MCF 10A (cell line): ENCODE data around the gene NIT1. TPM values are rescaled to one million over a fixed set of nuclear protein-coding genes. Genes with fewer than 3 reads are reported as not detected.
A peak's percentile ranks its signal among the peaks of the same experiment; 100 is the strongest.

Experiments used
- BruUV-seq: library from RNA; stranded (reverse); fragments of 400-500 nt; replicated peaks from 2 replicates; lab custom pipeline; 2021; lab: Mats Ljungman, UMichigan
- CTCF ChIA-PET: fragments of 300-600 bp; sonication (Branson Sonifier 250); formaldehyde crosslinking; extraction: SDS; loops from one replicate; lab custom pipeline; 2021; ENCODE audit warnings: antibody characterized with exemption, inconsistent platforms; lab: Yijun Ruan, JAX
- POLR2A ChIA-PET: fragments of 300-600, 350-650 bp; sonication (Branson Sonifier 250); formaldehyde crosslinking; extraction: SDS; loops from one replicate; lab custom pipeline; 2020; ENCODE audit warnings: antibody characterized with exemption, inconsistent platforms; lab: Yijun Ruan, JAX
- DNase-seq: peaks from one replicate; pipeline ENCODE4 v3.0.0-alpha.2; 2018; ENCODE audit not compliant: unreplicated experiment
- H3K27ac Mint-ChIP-seq: one replicate; pipeline ENCODE4 v1.8.0; 2022; ENCODE audit warnings: mild to moderate bottlenecking, low read depth, mixed read lengths; ENCODE audit not compliant: unreplicated experiment
- H3K27me3 Mint-ChIP-seq: one replicate; pipeline ENCODE4 v1.8.0; 2022; ENCODE audit warnings: mixed read lengths; ENCODE audit not compliant: insufficient read depth, unreplicated experiment
- H3K36me3 Mint-ChIP-seq: one replicate; pipeline ENCODE4 v1.8.0; 2022; ENCODE audit warnings: mild to moderate bottlenecking, moderate library complexity, mixed read lengths; ENCODE audit not compliant: insufficient read depth, unreplicated experiment
- H3K4me1 Mint-ChIP-seq: one replicate; pipeline ENCODE4 v1.8.0; 2022; ENCODE audit warnings: mixed read lengths; ENCODE audit not compliant: insufficient read depth, unreplicated experiment
- H3K4me3 Mint-ChIP-seq: one replicate; pipeline ENCODE4 v1.8.0; 2022; ENCODE audit warnings: mild to moderate bottlenecking, moderate library complexity, mixed read lengths; ENCODE audit not compliant: unreplicated experiment
- H3K9me3 Mint-ChIP-seq: one replicate; pipeline ENCODE4 v1.8.0; 2022; ENCODE audit warnings: mixed read lengths; ENCODE audit not compliant: unreplicated experiment
- intact Hi-C: fragments of 100-400 bp; cut with micrococcal nuclease; formaldehyde crosslinking; loops from 2 replicates; pipeline ENCODE4 v1.14.1; 2022
- total RNA-seq: library from RNA; stranded (reverse); gene quantifications from 2 replicates; pipeline ENCODE4 v1.2.3, GENCODE V29; 2022
- TF ChIP-seq, protein P1 (sequence below): fragments of 200-600 bp; IDR thresholded peaks from one replicate; pipeline ENCODE4 v1.8.0; 2022; ENCODE audit warnings: antibody characterized with exemption, mild to moderate bottlenecking; ENCODE audit not compliant: unreplicated experiment

The NIT1 gene
- total RNA-seq, 1 experiment from 2014 or later, result 73.4 TPM

DNA sequence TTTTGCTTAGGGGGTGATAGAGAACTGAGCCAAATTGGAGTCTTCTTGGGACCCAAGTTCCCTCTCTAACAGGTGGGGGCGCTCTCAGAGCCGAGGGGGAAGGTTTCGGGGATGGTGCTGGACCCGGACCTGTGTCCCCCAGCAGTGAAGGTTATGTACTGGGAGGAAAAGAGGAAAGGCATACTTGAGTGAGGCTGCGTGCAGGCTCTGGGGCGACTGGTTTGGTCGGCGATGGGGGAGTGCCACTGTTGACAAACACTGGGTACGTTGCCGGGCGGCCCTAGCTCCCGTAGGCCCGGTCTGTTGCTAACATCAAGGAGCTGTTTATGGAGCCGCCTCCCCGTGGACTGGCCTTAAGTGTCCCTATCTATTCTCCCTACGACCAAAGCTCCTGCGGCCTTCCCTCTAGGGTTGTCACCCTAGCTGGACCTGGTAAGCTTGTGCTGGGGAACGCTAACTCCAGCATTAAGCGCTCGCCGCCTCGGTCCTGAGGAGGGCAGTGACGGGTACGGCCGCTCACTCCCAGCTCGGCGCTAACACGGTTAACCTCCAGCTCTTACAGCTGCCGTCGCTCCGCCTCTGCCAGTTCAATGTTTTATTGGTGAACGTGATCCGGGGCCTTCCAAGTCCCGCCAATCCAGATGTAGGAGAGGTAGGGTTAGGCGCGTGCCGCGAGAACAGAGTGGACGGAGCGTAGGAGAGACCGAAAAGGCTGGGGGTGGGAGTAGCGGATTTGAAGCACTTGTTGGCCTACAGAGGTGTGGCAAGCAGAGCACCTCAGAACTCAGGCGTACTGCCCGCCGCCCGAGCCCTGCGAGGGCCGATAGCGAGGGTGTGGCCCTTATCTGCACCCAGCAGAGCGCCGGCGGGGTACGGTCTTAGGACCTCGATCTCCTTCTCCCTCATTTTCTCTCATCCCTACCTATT lies 48.1 kb downstream of the NIT1 start, which contains the start of gene PPOX:
Gene PPOX (plus strand): TSS at position 685 of the 927 bp plus-strand sequence. CDS start 422 bp downstream, outside the sequence.
- intact Hi-C loops, result loop anchor here (1.0 to 2.0 kb wide), 3 partner anchors 11 to 47 kb away; partner anchors contain the start of genes B4GALT3, NDUFS2, NIT1 and PFDN2
- Mint-ChIP-seq H3K9me3 (no peaks in the 10 kb centered on the region), H3K36me3 (peaks cover 65% of the 10 kb centered on the region), H3K27ac (peak within 1 kb of the TSS; percentile 100), H3K27me3 (no peaks in the 10 kb centered on the region), H3K4me1 (peaks cover 47% of the 10 kb centered on the region), H3K4me3 (peak within 1 kb of the TSS; percentile 98)
- TF ChIP-seq, protein P1, sequence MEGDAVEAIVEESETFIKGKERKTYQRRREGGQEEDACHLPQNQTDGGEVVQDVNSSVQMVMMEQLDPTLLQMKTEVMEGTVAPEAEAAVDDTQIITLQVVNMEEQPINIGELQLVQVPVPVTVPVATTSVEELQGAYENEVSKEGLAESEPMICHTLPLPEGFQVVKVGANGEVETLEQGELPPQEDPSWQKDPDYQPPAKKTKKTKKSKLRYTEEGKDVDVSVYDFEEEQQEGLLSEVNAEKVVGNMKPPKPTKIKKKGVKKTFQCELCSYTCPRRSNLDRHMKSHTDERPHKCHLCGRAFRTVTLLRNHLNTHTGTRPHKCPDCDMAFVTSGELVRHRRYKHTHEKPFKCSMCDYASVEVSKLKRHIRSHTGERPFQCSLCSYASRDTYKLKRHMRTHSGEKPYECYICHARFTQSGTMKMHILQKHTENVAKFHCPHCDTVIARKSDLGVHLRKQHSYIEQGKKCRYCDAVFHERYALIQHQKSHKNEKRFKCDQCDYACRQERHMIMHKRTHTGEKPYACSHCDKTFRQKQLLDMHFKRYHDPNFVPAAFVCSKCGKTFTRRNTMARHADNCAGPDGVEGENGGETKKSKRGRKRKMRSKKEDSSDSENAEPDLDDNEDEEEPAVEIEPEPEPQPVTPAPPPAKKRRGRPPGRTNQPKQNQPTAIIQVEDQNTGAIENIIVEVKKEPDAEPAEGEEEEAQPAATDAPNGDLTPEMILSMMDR, result peak; percentile 36
- CTCF ChIA-PET, result interaction anchor here (0.6 to 4.9 kb wide), 40 partner anchors 9 to 1373 kb away, joined by 3 to 56 read pairs (median 4); partner anchors contain the start of genes ADAMTS4, APOA2, B4GALT3 and NDUFS2
- POLR2A ChIA-PET, result interaction anchor here (0.6 to 5.5 kb wide), 30 partner anchors 9 to 225 kb away, joined by 3 to 101 read pairs (median 6); partner anchors contain the start of genes B4GALT3, DEDD, F11R and NDUFS2
- peak; percentile 100 for DNase-seq
- TSS peak; percentile 93 for BruUV-seq

DNA sequence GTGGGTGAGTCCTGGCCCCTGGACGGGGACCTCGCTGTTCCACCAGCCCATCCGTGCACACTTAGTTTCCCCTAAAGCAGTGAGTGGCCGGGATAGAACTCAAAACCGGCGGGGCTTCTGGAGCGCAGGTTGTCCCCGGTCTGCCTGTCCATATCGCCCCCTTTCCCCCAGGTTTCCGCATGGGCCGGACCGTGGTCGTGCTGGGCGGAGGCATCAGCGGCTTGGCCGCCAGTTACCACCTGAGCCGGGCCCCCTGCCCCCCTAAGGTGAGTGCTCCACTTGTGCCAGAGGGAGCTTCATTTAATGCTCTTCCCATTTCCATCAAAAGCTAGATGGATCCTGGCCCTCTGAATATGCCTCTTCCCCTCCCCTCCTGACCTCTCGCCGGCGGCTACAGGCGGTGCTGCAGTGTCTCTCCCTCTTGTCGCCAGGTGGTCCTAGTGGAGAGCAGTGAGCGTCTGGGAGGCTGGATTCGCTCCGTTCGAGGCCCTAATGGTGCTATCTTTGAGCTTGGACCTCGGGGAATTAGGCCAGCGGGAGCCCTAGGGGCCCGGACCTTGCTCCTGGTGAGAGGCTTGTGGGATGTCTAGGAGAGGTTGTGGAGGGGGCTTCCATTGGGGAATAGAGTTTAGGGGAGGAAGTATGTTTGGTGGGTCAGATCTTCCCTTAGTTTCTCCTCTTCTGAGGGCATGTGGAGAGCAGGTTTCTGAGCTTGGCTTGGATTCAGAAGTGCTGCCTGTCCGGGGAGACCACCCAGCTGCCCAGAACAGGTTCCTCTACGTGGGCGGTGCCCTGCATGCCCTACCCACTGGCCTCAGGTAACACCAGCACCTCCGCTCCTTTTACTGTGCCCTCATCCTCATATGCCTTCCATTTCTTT lies 49.0 kb downstream of the NIT1 start:
- BruUV-seq, result TSS peak; percentile 37
- Mint-ChIP-seq H3K9me3 (no peaks in the 10 kb centered on the region), H3K27me3 (no peaks in the 10 kb centered on the region), H3K4me3 (peak overlapping the region; percentile 98), H3K27ac (peak overlapping the region; percentile 100), H3K4me1 (peaks cover 43% of the 10 kb centered on the region), H3K36me3 (peaks cover 73% of the 10 kb centered on the region)
- ChIA-PET POLR2A (interaction anchor here (0.6 to 5.5 kb wide), 20 partner anchors 9 to 233 kb away, joined by 3 to 101 read pairs (median 6); partner anchors contain the start of genes B4GALT3, DEDD, F11R and NDUFS2), CTCF (interaction anchor here (0.6 to 4.9 kb wide), 28 partner anchors 10 to 1252 kb away, joined by 3 to 56 read pairs (median 4); partner anchors contain the start of genes ADAMTS4, APOA2, B4GALT3 and NDUFS2)
- TF ChIP-seq, protein P1, result no peak
- intact Hi-C loops, result loop anchor here (1.0 to 2.0 kb wide), 3 partner anchors 10 to 48 kb away; partner anchors contain the start of genes B4GALT3, NDUFS2, NIT1 and PFDN2
- DNase-seq, result peak; percentile 33

DNA sequence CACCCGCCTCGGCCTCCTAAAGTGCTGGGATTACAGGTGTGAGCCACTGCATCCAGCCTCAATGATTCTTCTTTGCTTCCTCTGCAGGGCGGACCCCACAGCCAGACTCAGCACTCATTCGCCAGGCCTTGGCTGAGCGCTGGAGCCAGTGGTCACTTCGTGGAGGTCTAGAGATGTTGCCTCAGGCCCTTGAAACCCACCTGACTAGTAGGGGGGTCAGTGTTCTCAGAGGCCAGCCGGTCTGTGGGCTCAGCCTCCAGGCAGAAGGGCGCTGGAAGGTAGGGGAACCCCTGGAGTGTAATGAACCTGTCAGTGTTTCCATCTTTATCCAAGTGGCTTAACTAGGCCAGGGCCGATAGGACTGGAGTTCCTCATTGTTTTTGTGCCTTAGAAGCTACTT lies 51.0 kb downstream of the NIT1 start:
- ChIA-PET CTCF (interaction anchor here (0.6 to 4.9 kb wide), 12 partner anchors 8 to 339 kb away, joined by 3 to 33 read pairs (median 3); partner anchors contain the start of genes B4GALT3 and NDUFS2), POLR2A (interaction anchor here (1.3 to 5.5 kb wide), 6 partner anchors 7 to 148 kb away, joined by 3 to 101 read pairs (median 14); partner anchors contain the start of genes B4GALT3, F11R, NIT1 and PFDN2)
- Mint-ChIP-seq H3K9me3 (no peaks in the 10 kb centered on the region), H3K4me1 (peaks cover 45% of the 10 kb centered on the region), H3K27me3 (no peaks in the 10 kb centered on the region), H3K4me3 (peak overlapping the region; percentile 98), H3K27ac (peak overlapping the region; percentile 100), H3K36me3 (peaks cover 77% of the 10 kb centered on the region)
- TF ChIP-seq, protein P1, result no peak
- no TSS peak for BruUV-seq
- no peak for DNase-seq
- intact Hi-C loops, result no loop called here

Other genes with a start within 250 kb of the NIT1 start
- gene ITLN1, start 232.9 kb upstream of the NIT1 start, total RNA-seq, result not detected in 2 replicates
- gene ITLN2, start 163.3 kb upstream of the NIT1 start, total RNA-seq, result 0.27 TPM in 1 of 2 replicates, not detected in the other
- 73.6 and 76.8 TPM in 2 replicates for gene F11R, start 97.0 kb upstream of the NIT1 start, total RNA-seq
- gene TSTD1, start 79.1 kb upstream of the NIT1 start, total RNA-seq, result 35.2 and 48.0 TPM in 2 replicates
- 48.8 and 52.8 TPM in 2 replicates for gene USF1, start 72.1 kb upstream of the NIT1 start, total RNA-seq
- gene ARHGAP30, start 48.2 kb upstream of the NIT1 start, total RNA-seq, result 0.34 and 0.58 TPM in 2 replicates
- gene NECTIN4, start 28.5 kb upstream of the NIT1 start, total RNA-seq, result 7.0 and 11.2 TPM in 2 replicates
- not detected in 2 replicates for gene KLHDC9, start 19.7 kb upstream of the NIT1 start, total RNA-seq
- gene PFDN2, start 68 bp upstream of the NIT1 start, total RNA-seq, result 514 and 683 TPM in 2 replicates
- gene DEDD, start 14.6 kb downstream of the NIT1 start, total RNA-seq, result 63.1 and 73.6 TPM in 2 replicates
- gene UFC1, start 35.9 kb downstream of the NIT1 start, total RNA-seq, result 123 and 125 TPM in 2 replicates
- 33.8 and 36.6 TPM in 2 replicates for gene USP21, start 41.4 kb downstream of the NIT1 start, total RNA-seq
- 30.3 and 32.4 TPM in 2 replicates for gene PPOX, start 48.3 kb downstream of the NIT1 start, total RNA-seq
- 50.0 and 51.7 TPM in 2 replicates for gene B4GALT3, start 59.4 kb downstream of the NIT1 start, total RNA-seq
- gene ADAMTS4, start 80.9 kb downstream of the NIT1 start, total RNA-seq, result not detected in 2 replicates
- gene NDUFS2, start 84.3 kb downstream of the NIT1 start, total RNA-seq, result 139 and 149 TPM in 2 replicates
- 1.0 and 2.1 TPM in 2 replicates for gene FCER1G, start 97.2 kb downstream of the NIT1 start, total RNA-seq
- gene APOA2, start 105.5 kb downstream of the NIT1 start, total RNA-seq, result not detected in 2 replicates
- gene TOMM40L, start 108.0 kb downstream of the NIT1 start, total RNA-seq, result 10.0 and 12.3 TPM in 2 replicates
- not detected in 2 replicates for gene NR1I3, start 120.1 kb downstream of the NIT1 start, total RNA-seq
- not detected in 2 replicates for gene PCP4L1, start 140.6 kb downstream of the NIT1 start, total RNA-seq
- 0.29 and 0.37 TPM in 2 replicates for gene MPZ, start 191.9 kb downstream of the NIT1 start, total RNA-seq
- gene SDHC, start 196.3 kb downstream of the NIT1 start, total RNA-seq, result 204 and 224 TPM in 2 replicates
- gene CFAP126, start 249.8 kb downstream of the NIT1 start, total RNA-seq, result not detected in 2 replicates